A549 treated with CpdA at 1 μM for 4 hours (cell line): ENCODE measurements around the gene SLC15A1. TPM values are rescaled to one million over a fixed set of nuclear protein-coding genes. Genes with fewer than 3 reads are reported as not detected.

ENCODE experiments used
- total RNA-seq: library from RNA; stranded (reverse); fragments of 200-300 nt; extraction: Qiagen RNA extraction; gene quantifications from 5 replicates; pipeline ENCODE4 v1.2.3, GENCODE V29; 2022; ENCODE audit warnings: low read depth

The SLC15A1 gene
- 0.03 to 0.07 TPM (median 0.04 TPM) in 3 of 5 replicates, not detected in the others for total RNA-seq

DNA sequence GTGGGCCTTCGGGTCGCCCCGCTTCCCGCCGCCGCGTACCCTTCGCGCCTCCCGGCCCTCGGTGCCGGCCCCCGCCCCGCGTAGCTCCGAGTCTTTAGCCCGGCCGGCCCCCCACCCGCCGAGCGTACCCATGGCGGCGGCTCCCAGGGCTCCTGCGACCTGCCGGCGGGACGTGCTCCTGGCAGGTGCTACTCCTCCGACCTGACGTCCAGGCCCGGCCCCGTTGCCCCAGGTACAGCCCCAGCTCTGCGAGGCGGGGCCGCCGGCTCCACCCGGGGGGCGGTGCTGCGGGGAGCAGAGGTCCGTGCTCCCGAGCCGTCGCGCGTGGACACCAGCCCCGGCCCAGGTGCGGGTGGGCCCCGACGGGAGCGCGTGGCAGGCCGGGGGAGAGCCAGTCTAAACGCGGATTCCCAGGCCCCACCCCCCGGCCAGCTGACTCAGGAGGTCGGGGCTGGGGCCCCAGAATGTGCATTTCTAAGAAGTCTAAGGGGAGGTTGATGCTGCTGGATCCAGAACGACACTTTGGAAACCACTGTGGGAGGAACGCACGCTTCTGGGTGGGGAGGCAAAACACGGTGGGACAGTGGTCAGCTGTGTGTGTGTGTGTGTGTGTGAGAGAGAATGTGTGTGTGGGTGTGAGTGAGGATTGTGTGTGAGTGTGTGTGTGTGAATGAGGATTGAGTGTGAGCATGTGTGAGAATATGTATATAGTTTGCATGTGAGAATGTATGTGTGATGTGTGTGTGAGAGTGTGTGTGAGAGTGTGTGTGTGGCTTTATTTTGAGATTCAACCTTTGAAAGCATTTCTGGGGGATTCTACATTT, at the start of gene SLC15A1:
TSS of gene SLC15A1 (minus strand) at position 206 of the 824 bp plus-strand sequence. CDS start at position 132, 74 bp downstream.

Other genes starting within 250 kb of the SLC15A1 start
- gene STK24, start 175.6 kb downstream of the SLC15A1 start, total RNA-seq, result 51.7 to 57.7 TPM (median 53.2 TPM) in 5 replicates
- gene DOCK9, start 225.4 kb upstream of the SLC15A1 start, total RNA-seq, result 24.7 to 36.9 TPM (median 29.0 TPM) in 5 replicates